H9 (cell line): ENCODE results near the gene C6orf47. TPM values are rescaled to one million over a fixed set of nuclear protein-coding genes. Genes with fewer than 3 reads are reported as not detected.
A peak's percentile ranks its signal among the peaks of the same experiment; 100 is the strongest.

Experiments used
- DNase-seq: peaks from one replicate; pipeline ENCODE4 v3.0.0-alpha.2; 2017
- H2AFZ ChIP-seq: one replicate; pipeline ENCODE4 v1.6.1; 2013; ENCODE audit warnings: mild to moderate bottlenecking, low read length, control low read depth, moderate library complexity
- H2AK5ac ChIP-seq: 2 replicates; pipeline ENCODE4 v1.6.1; 2013; ENCODE audit warnings: low read length, control low read depth, mixed read lengths; ENCODE audit not compliant: insufficient read length
- H2BK120ac ChIP-seq: one replicate; pipeline ENCODE4 v1.6.1; 2013; ENCODE audit warnings: low read depth, mild to moderate bottlenecking, low read length, control low read depth, inconsistent platforms; ENCODE audit not compliant: poor library complexity, severe bottlenecking
- H2BK12ac ChIP-seq: 2 replicates; pipeline ENCODE4 v1.6.1; 2013; ENCODE audit warnings: low read length, control low read depth, mixed read lengths, low read depth; ENCODE audit not compliant: insufficient read length
- H2BK15ac ChIP-seq: 2 replicates; pipeline ENCODE4 v1.6.1; 2013; ENCODE audit warnings: low read depth, low read length, control low read depth
- H2BK20ac ChIP-seq: one replicate; pipeline ENCODE4 v1.6.1; 2013; ENCODE audit warnings: low read depth, mild to moderate bottlenecking, low read length, control low read depth, inconsistent platforms; ENCODE audit not compliant: poor library complexity, severe bottlenecking
- H2BK5ac ChIP-seq: 2 replicates; pipeline ENCODE4 v1.6.1; 2013; ENCODE audit warnings: low read length, control low read depth, mixed read lengths; ENCODE audit not compliant: insufficient read length
- H3K14ac ChIP-seq: 2 replicates; pipeline ENCODE4 v1.6.1; 2013; ENCODE audit warnings: low read length, control low read depth; ENCODE audit not compliant: insufficient read depth
- H3K18ac ChIP-seq: 2 replicates; pipeline ENCODE4 v1.6.1; 2013; ENCODE audit warnings: low read depth, mild to moderate bottlenecking, mixed read lengths, low read length, control low read depth; ENCODE audit not compliant: insufficient read length
- H3K23ac ChIP-seq: 2 replicates; pipeline ENCODE4 v1.6.1; 2013; ENCODE audit warnings: low read length, control low read depth, mixed read lengths, low read depth; ENCODE audit not compliant: insufficient read length
- H3K23me2 ChIP-seq: 2 replicates; pipeline ENCODE4 v1.6.1; 2013; ENCODE audit warnings: low read depth, mild to moderate bottlenecking, mixed read lengths, low read length, control low read depth; ENCODE audit not compliant: insufficient read length, poor library complexity, severe bottlenecking
- H3K27ac ChIP-seq: 2 replicates; pipeline ENCODE4 v1.5.1; 2013; ENCODE audit warnings: low read length, control low read depth, mixed read lengths, low read depth; ENCODE audit not compliant: insufficient read length
- H3K27me3 ChIP-seq: 2 replicates; pipeline ENCODE4 v1.6.1; 2013; ENCODE audit warnings: low read length, control low read depth, inconsistent platforms; ENCODE audit not compliant: insufficient read depth
- H3K4ac ChIP-seq: 2 replicates; pipeline ENCODE4 v1.6.1; 2013; ENCODE audit warnings: low read depth, mild to moderate bottlenecking, control low read depth, inconsistent platforms, low read length, moderate library complexity
- H3K4me1 ChIP-seq: 2 replicates; pipeline ENCODE4 v1.6.1; 2013; ENCODE audit warnings: low read length, control low read depth, inconsistent platforms; ENCODE audit not compliant: insufficient read depth
- H3K4me2 ChIP-seq: 2 replicates; pipeline ENCODE4 v1.6.1; 2013; ENCODE audit warnings: low read length, control low read depth, mixed read lengths; ENCODE audit not compliant: insufficient read length, insufficient read depth
- H3K56ac ChIP-seq: 2 replicates; pipeline ENCODE4 v1.6.1; 2013; ENCODE audit warnings: low read depth, mild to moderate bottlenecking, mixed read lengths, low read length, control low read depth; ENCODE audit not compliant: insufficient read length
- H3K79me1 ChIP-seq: 2 replicates; pipeline ENCODE4 v1.6.1; 2013; ENCODE audit warnings: low read depth, mild to moderate bottlenecking, moderate library complexity, low read length, control low read depth, inconsistent platforms; ENCODE audit not compliant: insufficient read depth, poor library complexity, severe bottlenecking
- H3K79me2 ChIP-seq: 2 replicates; pipeline ENCODE4 v1.6.1; 2013; ENCODE audit warnings: low read length, control low read depth, inconsistent platforms; ENCODE audit not compliant: insufficient read depth
- H3K9ac ChIP-seq: 2 replicates; pipeline ENCODE4 v1.6.1; 2013; ENCODE audit warnings: low read length, control low read depth, mixed read lengths; ENCODE audit not compliant: insufficient read length; ENCODE audit errors: extremely low read depth
- H3K9me3 ChIP-seq: one replicate; pipeline ENCODE4 v1.6.1; 2013; ENCODE audit warnings: low read depth, low read length, inconsistent platforms; ENCODE audit not compliant: control insufficient read depth
- H3T11ph ChIP-seq: one replicate; pipeline ENCODE4 v1.6.1; 2013; ENCODE audit warnings: mild to moderate bottlenecking, low read length, control low read depth, inconsistent platforms
- H4K20me1 ChIP-seq: one replicate; pipeline ENCODE4 v1.6.1; 2013; ENCODE audit not compliant: control insufficient read depth, insufficient read length, insufficient read depth
- H4K5ac ChIP-seq: 2 replicates; pipeline ENCODE4 v1.6.1; 2013; ENCODE audit warnings: low read depth, mild to moderate bottlenecking, mixed read lengths, low read length, control low read depth; ENCODE audit not compliant: insufficient read length
- H4K8ac ChIP-seq: replicated peaks from 2 replicates; pipeline ENCODE4 v1.6.1; 2013; ENCODE audit warnings: low read length, control low read depth, mixed read lengths, low read depth; ENCODE audit not compliant: insufficient read length
- H4K91ac ChIP-seq: 2 replicates; pipeline ENCODE4 v1.6.1; 2013; ENCODE audit warnings: low read depth, mild to moderate bottlenecking, moderate library complexity, mixed read lengths, low read length, control low read depth; ENCODE audit not compliant: insufficient read length
- H3K27ac Mint-ChIP-seq, 3 experiments: 2 replicates in 2 of 3; 3 replicates in 1 of 3; pipeline ENCODE4 v1.8.0; 2020 to 2021; ENCODE audit warnings: mixed read lengths in 3 of 3, mild to moderate bottlenecking in 1 of 3, moderate library complexity in 1 of 3
- H3K27me3 Mint-ChIP-seq: 2 replicates; pipeline ENCODE4 v1.8.0; 2021; ENCODE audit warnings: low read depth, mild to moderate bottlenecking, moderate library complexity, mixed read lengths
- H3K36me3 Mint-ChIP-seq, 3 experiments: 2 replicates in 2 of 3; 3 replicates in 1 of 3; pipeline ENCODE4 v1.8.0; 2020 to 2021; ENCODE audit warnings: low read depth in 3 of 3, mixed read lengths in 3 of 3; ENCODE audit not compliant: insufficient read depth in 1 of 3
- H3K4me1 Mint-ChIP-seq, 2 experiments: 2 replicates each; pipeline ENCODE4 v1.8.0; 2020; ENCODE audit warnings: mixed read lengths in 2 of 2
- H3K4me3 Mint-ChIP-seq, 2 experiments: 2 replicates in 1 of 2; 3 replicates in 1 of 2; pipeline ENCODE4 v1.8.0; 2020 to 2021; ENCODE audit warnings: mild to moderate bottlenecking in 2 of 2, mixed read lengths in 2 of 2, moderate library complexity in 1 of 2
- H3K9me3 Mint-ChIP-seq, 2 experiments: 2 replicates in 1 of 2; 3 replicates in 1 of 2; pipeline ENCODE4 v1.8.0; 2020; ENCODE audit warnings: mild to moderate bottlenecking in 2 of 2, mixed read lengths in 2 of 2, moderate library complexity in 1 of 2
- CTCF ChIP-seq: fragments of 200-600 bp; sonication (generic); conservative IDR thresholded peaks from 3 replicates; pipeline ENCODE4 v1.8.0; 2021; ENCODE audit warnings: antibody characterized with exemption, mild to moderate bottlenecking
- WGBS: extraction: QIAGEN DNeasy Blood & Tissue Kit; methylation state at CpG from one replicate; pipeline ENCODE4 v1.1.7; 2013; ENCODE audit warnings: missing lambda C conversion rate, low lambda C conversion rate, mixed read lengths; ENCODE audit not compliant: insufficient read length; ENCODE audit errors: extremely low coverage; 5-methylcytosine and 5-hydroxymethylcytosine counted together
- total RNA-seq: library from RNA; stranded (reverse); gene quantifications from 2 replicates; pipeline ENCODE4 v1.2.1, GENCODE V29; 2021

Gene C6orf47
- total RNA-seq, 1 experiment from 2014 or later, result 19.0 TPM

- H3K9me3 ChIP-seq, result no peaks in the 10 kb centered on the region
- no peak overlapping the region for H2BK20ac ChIP-seq
- H3K23ac ChIP-seq, result no peak overlapping the region
- no peak overlapping the region for H3T11ph ChIP-seq
- no peak for TF ChIP-seq CTCF
- Mint-ChIP-seq H3K4me1 (0 out of 4 replicates have a peak, but pooled peaks cover 0 to 3% of the 10 kb centered on the region in 2 experiments), H3K27me3 (no peaks in the 10 kb centered on the region), H3K9me3 (no peaks in the 10 kb centered on the region), H3K27ac (peak overlapping the region; percentile 70 to 93 (median 81); a peak in 5 of 7 replicates), H3K36me3 (peaks cover 80 to 100% (median 100%) of the 10 kb centered on the region in 3 experiments), H3K4me3 (no peak overlapping the region)
- no peak overlapping the region for H2AK5ac ChIP-seq
- no peak overlapping the region; the same call in 1 of the 2 replicates for H2BK15ac ChIP-seq
- H3K18ac ChIP-seq, result no peak overlapping the region
- no peak overlapping the region for H3K4ac ChIP-seq
- no peak overlapping the region for H2BK12ac ChIP-seq
- no peaks in the 10 kb centered on the region for H3K79me1 ChIP-seq
- no peaks in the 10 kb centered on the region for H3K79me2 ChIP-seq
- H2AFZ ChIP-seq, result no peak overlapping the region
- H3K27ac ChIP-seq, result no peak overlapping the region
- no CpG with 5 or more reads among the region's 26 CpGs for WGBS
- no peak overlapping the region for H2BK120ac ChIP-seq
- no peak overlapping the region for H4K8ac ChIP-seq
- H3K4me1 ChIP-seq, result no peaks in the 10 kb centered on the region
- no peak overlapping the region for H3K56ac ChIP-seq
- H4K20me1 ChIP-seq, result peaks cover 2% of the 10 kb centered on the region
- no peak overlapping the region for H2BK5ac ChIP-seq
- DNase-seq, result no peak
- no peak overlapping the region for H3K9ac ChIP-seq
- H3K27me3 ChIP-seq, result no peaks in the 10 kb centered on the region
- H3K4me2 ChIP-seq, result no peak overlapping the region
- H3K23me2 ChIP-seq, result no peaks in the 10 kb centered on the region
- H4K5ac ChIP-seq, result no peak overlapping the region
- H3K14ac ChIP-seq, result no peak overlapping the region
- no peak overlapping the region for H4K91ac ChIP-seq
Observed at GRCh38 chr6:31632279-31632946, 28.2 kb downstream of the C6orf47 start.
